OCI-LY3 (cell line): ENCODE results near the gene LMNTD2.

ENCODE experiments used
- CTCF ChIP-seq: fragments of 200-600, 300-600 bp; sonication (generic); IDR thresholded peaks from 2 replicates; pipeline ENCODE4 v1.5.1; 2014; ENCODE audit warnings: antibody characterized with exemption, low read length, low read depth
- EZH2phosphoT487 ChIP-seq: fragments of 200-600 bp; shearing (Covaris generic); IDR thresholded peaks from 2 replicates; pipeline ENCODE4 v1.6.1; 2018; ENCODE audit warnings: antibody characterized with exemption, mixed run types, low read depth

GRCh38 chr11:506995-507726 is 53.4 kb downstream of the LMNTD2 start, which contains the start of gene RNH1:
- TF ChIP-seq CTCF = no peak
- no peak for TF ChIP-seq EZH2phosphoT487
